GM23338 (cell line): ENCODE data around the gene PHACTR1. TPM values are rescaled to one million over a fixed set of nuclear protein-coding genes. Genes with fewer than 3 reads are reported as not detected.

Experiments used
- ATAC-seq: fragments of 200-7000 bp; cut with Tn5 transposase; 3 replicates; pipeline ENCODE4 v1.9.1; 2020
- DNase-seq: peaks from one replicate; pipeline ENCODE4 v3.0.0-alpha.2; 2015; ENCODE audit warnings: low spot score
- H2AFZ ChIP-seq: fragments of 200-600 bp; sonication (generic); 2 replicates; pipeline ENCODE4 v1.8.0; 2016; ENCODE audit warnings: antibody characterized with exemption, mild to moderate bottlenecking, moderate library complexity
- H3F3A ChIP-seq: fragments of 200-600 bp; sonication (generic); replicated peaks from 2 replicates; pipeline ENCODE4 v1.8.0; 2017; ENCODE audit warnings: antibody characterized with exemption, mixed run types, low read depth
- H3K27ac ChIP-seq: fragments of 200-600 bp; sonication (generic); 2 replicates; pipeline ENCODE4 v1.6.1; 2016; ENCODE audit warnings: low read depth
- H3K27me3 ChIP-seq: fragments of 200-600 bp; sonication (generic); 2 replicates; pipeline ENCODE4 v1.8.0; 2016; ENCODE audit warnings: mild to moderate bottlenecking, mixed run types, moderate library complexity; ENCODE audit not compliant: insufficient read depth
- H3K36me3 ChIP-seq: fragments of 200-600 bp; sonication (generic); 2 replicates; pipeline ENCODE4 v1.8.0; 2016; ENCODE audit warnings: mild to moderate bottlenecking; ENCODE audit not compliant: insufficient read depth
- H3K4me1 ChIP-seq: fragments of 200-600 bp; sonication (generic); 2 replicates; pipeline ENCODE4 v1.8.0; 2016; ENCODE audit warnings: mild to moderate bottlenecking, moderate library complexity; ENCODE audit not compliant: insufficient read depth
- H3K4me2 ChIP-seq: fragments of 200-600 bp; sonication (generic); 2 replicates; pipeline ENCODE4 v1.7.1; 2017; ENCODE audit warnings: mixed run types
- H3K4me3 ChIP-seq: fragments of 200-600 bp; sonication (generic); 2 replicates; pipeline ENCODE4 v1.6.1; 2016; ENCODE audit warnings: mixed run types
- H3K79me2 ChIP-seq: fragments of 200-600 bp; sonication (generic); replicated peaks from 2 replicates; pipeline ENCODE4 v1.8.0; 2017; ENCODE audit warnings: mild to moderate bottlenecking; ENCODE audit not compliant: insufficient read depth
- H3K9me2 ChIP-seq: fragments of 200-600 bp; sonication (generic); 2 replicates; pipeline ENCODE4 v1.8.0; 2017; ENCODE audit not compliant: insufficient read depth
- H4K20me1 ChIP-seq: fragments of 200-600 bp; sonication (generic); replicated peaks from 2 replicates; pipeline ENCODE4 v1.8.0; 2017; ENCODE audit warnings: mild to moderate bottlenecking; ENCODE audit not compliant: insufficient read depth
- H3K27ac Mint-ChIP-seq: 2 replicates; pipeline ENCODE4 v1.8.0; 2020; ENCODE audit warnings: inconsistent platforms, mild to moderate bottlenecking, moderate library complexity, mixed read lengths
- H3K27me3 Mint-ChIP-seq: 3 replicates; pipeline ENCODE4 v1.8.0; 2022; ENCODE audit warnings: low read depth, mild to moderate bottlenecking, moderate library complexity, mixed read lengths, inconsistent platforms; ENCODE audit not compliant: insufficient read depth, poor library complexity
- H3K36me3 Mint-ChIP-seq: 3 replicates; pipeline ENCODE4 v1.8.0; 2021; ENCODE audit warnings: low read depth, mild to moderate bottlenecking, inconsistent platforms, moderate library complexity, mixed read lengths
- H3K4me1 Mint-ChIP-seq: 3 replicates; pipeline ENCODE4 v1.8.0; 2020; ENCODE audit warnings: mild to moderate bottlenecking, inconsistent platforms, mixed read lengths
- H3K4me3 Mint-ChIP-seq: 3 replicates; pipeline ENCODE4 v1.8.0; 2021; ENCODE audit warnings: moderate library complexity, mild to moderate bottlenecking, inconsistent platforms, mixed read lengths
- H3K9me3 Mint-ChIP-seq: 3 replicates; pipeline ENCODE4 v1.8.0; 2020; ENCODE audit warnings: moderate library complexity, mild to moderate bottlenecking, inconsistent platforms, mixed read lengths
- CREB1 ChIP-seq: fragments of 250-450 bp; sonication (Bioruptor Pico); IDR thresholded peaks from 2 replicates; pipeline ENCODE4 v1.5.0; 2020; ENCODE audit warnings: low read depth, mild to moderate bottlenecking, moderate library complexity
- CTCF ChIP-seq, 2 experiments: fragments of 200-600 bp in 1 of 2; sonication (generic) in 1 of 2; conservative IDR thresholded peaks; 2 replicates each; pipeline versions ENCODE4 v1.5.1 to v1.6.1; 2016 to 2017; ENCODE audit warnings: antibody characterized with exemption in 2 of 2, low read depth in 2 of 2, mild to moderate bottlenecking in 2 of 2, moderate library complexity in 1 of 2
- ETS1 ChIP-seq: IDR thresholded peaks from 2 replicates; pipeline ENCODE4 v1.6.1; 2016; ENCODE audit warnings: antibody characterized with exemption
- EZH2 ChIP-seq: fragments of 200-600 bp; sonication (generic); IDR thresholded peaks from one replicate; pipeline ENCODE4 v1.8.0; 2017; ENCODE audit warnings: antibody characterized with exemption, mild to moderate bottlenecking, low read depth; ENCODE audit not compliant: unreplicated experiment
- EZH2phosphoT487 ChIP-seq: fragments of 200-600 bp; sonication (generic); IDR thresholded peaks from one replicate; pipeline ENCODE4 v1.8.1; 2018; ENCODE audit warnings: antibody characterized with exemption; ENCODE audit not compliant: unreplicated experiment
- JUNB ChIP-seq: IDR thresholded peaks from one replicate; pipeline ENCODE4 v1.6.1; 2016; ENCODE audit warnings: antibody characterized with exemption; ENCODE audit not compliant: unreplicated experiment
- NANOG ChIP-seq: IDR thresholded peaks from 2 replicates; pipeline ENCODE4 v1.6.1; 2016; ENCODE audit warnings: antibody characterized with exemption, borderline replicate concordance
- POLR2AphosphoS5 ChIP-seq: IDR thresholded peaks from 2 replicates; pipeline ENCODE4 v1.6.1; 2016; ENCODE audit warnings: antibody characterized with exemption, low read depth
- REST ChIP-seq: IDR thresholded peaks from one replicate; pipeline ENCODE4 v1.6.1; 2018; ENCODE audit warnings: antibody characterized with exemption; ENCODE audit not compliant: unreplicated experiment
- STAT1 ChIP-seq: IDR thresholded peaks from one replicate; pipeline ENCODE4 v1.6.1; 2016; ENCODE audit warnings: antibody characterized with exemption; ENCODE audit not compliant: unreplicated experiment
- ZNF114 ChIP-seq: fragments of 250-450 bp; sonication (Bioruptor Pico); IDR thresholded peaks from 2 replicates; pipeline ENCODE4 v1.5.0; 2020; ENCODE audit warnings: mild to moderate bottlenecking, moderate library complexity
- ZNF331 ChIP-seq: fragments of 250-450 bp; sonication (Bioruptor Pico); IDR thresholded peaks from 2 replicates; pipeline ENCODE4 v1.5.0; 2020; ENCODE audit warnings: low read depth, mild to moderate bottlenecking, moderate library complexity
- polyA plus RNA-seq: library from polyadenylated mRNA; unstranded; fragments of >200 nt; fragmentation: Nextera tagmentation; extraction: Ambion mirVana; gene quantifications from 2 replicates; pipeline ENCODE4 v1.2.1, GENCODE V29; 2016
- total RNA-seq: library from RNA; depleted of rRNA; stranded (reverse); fragments of >200 nt; shearing (Covaris generic); gene quantifications from 2 replicates; pipeline ENCODE4 v1.2.3, GENCODE V29; 2014
- TF ChIP-seq, protein P1 (sequence below): fragments of 250-450 bp; sonication (Bioruptor Pico); IDR thresholded peaks from 2 replicates; pipeline ENCODE4 v1.5.0; 2020; ENCODE audit warnings: mild to moderate bottlenecking, moderate library complexity

Gene PHACTR1
- total and polyA plus RNA-seq, 2 experiments from 2014 or later, result 5.9 to 19.3 TPM

DNA sequence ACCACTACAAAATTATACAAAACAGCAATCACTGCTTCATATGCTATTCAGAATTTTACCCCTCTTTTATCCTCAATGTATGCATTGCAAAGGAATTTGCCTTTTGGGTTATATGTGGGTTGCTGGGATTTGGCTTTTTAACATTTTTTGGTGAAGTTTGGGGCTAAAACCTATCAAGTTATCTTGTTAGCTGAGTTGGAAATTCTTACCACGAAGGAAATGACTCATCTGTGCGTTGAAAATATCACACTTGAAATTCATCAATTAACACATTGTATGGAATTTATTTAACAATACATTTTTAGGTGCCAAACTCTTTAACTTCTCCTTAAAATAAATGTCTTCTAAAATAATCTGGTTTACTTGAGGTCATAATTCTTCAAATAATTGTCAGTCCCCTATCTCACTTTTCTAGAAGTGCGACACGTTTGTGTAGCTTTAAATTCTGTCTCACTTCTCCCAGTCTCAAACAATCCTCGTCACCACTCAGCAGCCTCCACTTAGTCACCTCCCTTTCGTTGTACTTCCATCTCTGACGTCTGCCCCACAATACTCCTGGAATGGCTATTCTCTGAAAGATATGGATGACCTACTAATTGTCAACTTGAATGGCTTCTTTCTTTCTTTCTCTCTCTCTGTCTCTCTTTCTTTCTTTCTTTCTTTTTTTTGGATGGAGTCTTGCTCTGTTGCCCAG lies 88.5 kb downstream of the PHACTR1 start:
- no peak overlapping the region for H3K4me2 ChIP-seq
- H3K27ac Mint-ChIP-seq, result no peak overlapping the region
- H3K4me1 Mint-ChIP-seq, result no peaks in the 10 kb centered on the region; the same call in 2 of the 3 replicates
- no peaks in the 10 kb centered on the region for H3F3A ChIP-seq
- H3K27ac ChIP-seq, result no peak overlapping the region
- H4K20me1 ChIP-seq, result no peaks in the 10 kb centered on the region
- no peak overlapping the region for H3K4me3 ChIP-seq
- H3K4me1 ChIP-seq, result no peaks in the 10 kb centered on the region
- ATAC-seq (no peak), DNase-seq (no peak)
- H3K27me3 ChIP-seq, result no peaks in the 10 kb centered on the region
- no peaks in the 10 kb centered on the region for H3K36me3 Mint-ChIP-seq
- no peaks in the 10 kb centered on the region for H3K9me2 ChIP-seq
- peaks cover 1% of the 10 kb centered on the region for H3K27me3 Mint-ChIP-seq
- no peaks in the 10 kb centered on the region for H3K79me2 ChIP-seq
- no peaks in the 10 kb centered on the region for H3K9me3 Mint-ChIP-seq
- H3K4me3 Mint-ChIP-seq, result no peak overlapping the region
- no peaks in the 10 kb centered on the region for H3K36me3 ChIP-seq
- no peak overlapping the region for H2AFZ ChIP-seq
- TF ChIP-seq ETS1 (no peak), POLR2AphosphoS5 (no peak), REST (no peak), CTCF (conservative IDR thresholded peaks at IDR 0.05; ENCODE audit: low read depth in 2 of 2) (no peak), ZNF114 (no peak), EZH2phosphoT487 (no peak), NANOG (no peak), EZH2 (no peak), JUNB (no peak), STAT1 (no peak), CREB1 (no peak), ZNF331 (CRISPR knock-in tag) (no peak)
- TF ChIP-seq, protein P1, sequence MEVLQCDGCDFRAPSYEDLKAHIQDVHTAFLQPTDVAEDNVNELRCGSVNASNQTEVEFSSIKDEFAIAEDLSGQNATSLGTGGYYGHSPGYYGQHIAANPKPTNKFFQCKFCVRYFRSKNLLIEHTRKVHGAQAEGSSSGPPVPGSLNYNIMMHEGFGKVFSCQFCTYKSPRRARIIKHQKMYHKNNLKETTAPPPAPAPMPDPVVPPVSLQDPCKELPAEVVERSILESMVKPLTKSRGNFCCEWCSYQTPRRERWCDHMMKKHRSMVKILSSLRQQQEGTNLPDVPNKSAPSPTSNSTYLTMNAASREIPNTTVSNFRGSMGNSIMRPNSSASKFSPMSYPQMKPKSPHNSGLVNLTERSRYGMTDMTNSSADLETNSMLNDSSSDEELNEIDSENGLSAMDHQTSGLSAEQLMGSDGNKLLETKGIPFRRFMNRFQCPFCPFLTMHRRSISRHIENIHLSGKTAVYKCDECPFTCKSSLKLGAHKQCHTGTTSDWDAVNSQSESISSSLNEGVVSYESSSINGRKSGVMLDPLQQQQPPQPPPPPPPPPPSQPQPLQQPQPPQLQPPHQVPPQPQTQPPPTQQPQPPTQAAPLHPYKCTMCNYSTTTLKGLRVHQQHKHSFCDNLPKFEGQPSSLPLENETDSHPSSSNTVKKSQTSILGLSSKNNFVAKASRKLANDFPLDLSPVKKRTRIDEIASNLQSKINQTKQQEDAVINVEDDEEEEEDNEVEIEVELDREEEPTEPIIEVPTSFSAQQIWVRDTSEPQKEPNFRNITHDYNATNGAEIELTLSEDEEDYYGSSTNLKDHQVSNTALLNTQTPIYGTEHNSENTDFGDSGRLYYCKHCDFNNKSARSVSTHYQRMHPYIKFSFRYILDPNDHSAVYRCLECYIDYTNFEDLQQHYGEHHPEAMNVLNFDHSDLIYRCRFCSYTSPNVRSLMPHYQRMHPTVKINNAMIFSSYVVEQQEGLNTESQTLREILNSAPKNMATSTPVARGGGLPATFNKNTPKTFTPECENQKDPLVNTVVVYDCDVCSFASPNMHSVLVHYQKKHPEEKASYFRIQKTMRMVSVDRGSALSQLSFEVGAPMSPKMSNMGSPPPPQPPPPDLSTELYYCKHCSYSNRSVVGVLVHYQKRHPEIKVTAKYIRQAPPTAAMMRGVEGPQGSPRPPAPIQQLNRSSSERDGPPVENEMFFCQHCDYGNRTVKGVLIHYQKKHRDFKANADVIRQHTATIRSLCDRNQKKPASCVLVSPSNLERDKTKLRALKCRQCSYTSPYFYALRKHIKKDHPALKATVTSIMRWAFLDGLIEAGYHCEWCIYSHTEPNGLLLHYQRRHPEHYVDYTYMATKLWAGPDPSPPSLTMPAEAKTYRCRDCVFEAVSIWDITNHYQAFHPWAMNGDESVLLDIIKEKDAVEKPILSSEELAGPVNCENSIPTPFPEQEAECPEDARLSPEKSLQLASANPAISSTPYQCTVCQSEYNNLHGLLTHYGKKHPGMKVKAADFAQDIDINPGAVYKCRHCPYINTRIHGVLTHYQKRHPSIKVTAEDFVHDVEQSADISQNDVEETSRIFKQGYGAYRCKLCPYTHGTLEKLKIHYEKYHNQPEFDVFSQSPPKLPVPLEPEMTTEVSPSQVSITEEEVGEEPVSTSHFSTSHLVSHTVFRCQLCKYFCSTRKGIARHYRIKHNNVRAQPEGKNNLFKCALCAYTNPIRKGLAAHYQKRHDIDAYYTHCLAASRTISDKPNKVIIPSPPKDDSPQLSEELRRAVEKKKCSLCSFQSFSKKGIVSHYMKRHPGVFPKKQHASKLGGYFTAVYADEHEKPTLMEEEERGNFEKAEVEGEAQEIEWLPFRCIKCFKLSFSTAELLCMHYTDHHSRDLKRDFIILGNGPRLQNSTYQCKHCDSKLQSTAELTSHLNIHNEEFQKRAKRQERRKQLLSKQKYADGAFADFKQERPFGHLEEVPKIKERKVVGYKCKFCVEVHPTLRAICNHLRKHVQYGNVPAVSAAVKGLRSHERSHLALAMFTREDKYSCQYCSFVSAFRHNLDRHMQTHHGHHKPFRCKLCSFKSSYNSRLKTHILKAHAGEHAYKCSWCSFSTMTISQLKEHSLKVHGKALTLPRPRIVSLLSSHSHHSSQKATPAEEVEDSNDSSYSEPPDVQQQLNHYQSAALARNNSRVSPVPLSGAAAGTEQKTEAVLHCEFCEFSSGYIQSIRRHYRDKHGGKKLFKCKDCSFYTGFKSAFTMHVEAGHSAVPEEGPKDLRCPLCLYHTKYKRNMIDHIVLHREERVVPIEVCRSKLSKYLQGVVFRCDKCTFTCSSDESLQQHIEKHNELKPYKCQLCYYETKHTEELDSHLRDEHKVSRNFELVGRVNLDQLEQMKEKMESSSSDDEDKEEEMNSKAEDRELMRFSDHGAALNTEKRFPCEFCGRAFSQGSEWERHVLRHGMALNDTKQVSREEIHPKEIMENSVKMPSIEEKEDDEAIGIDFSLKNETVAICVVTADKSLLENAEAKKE (CRISPR knock-in tag), result no peak
